Measurements from ENCODE around the gene PHIP.

- TF ChIP-seq REST (IDR thresholded peaks at IDR 0.05; ENCODE audit: borderline replicate concordance): no peak
- TF ChIP-seq REST (CRISPR knock-in tag; IDR thresholded peaks at IDR 0.05; ENCODE audit: low read depth): no peak
- no peak for TF ChIP-seq TAF1 (IDR thresholded peaks at IDR 0.05; ENCODE audit: control insufficient read depth, extremely low read depth, insufficient read depth, low read length, severe bottlenecking)
- TF ChIP-seq COPS2 (conservative IDR thresholded peaks at IDR 0.05): no peak
Measured at GRCh38 chr6:78967191-78967590, 110.9 kb downstream of the PHIP start.

Data from K562 (cell line).